WTC11 (cell line): ENCODE data around the gene OR8B12. TPM values are rescaled to one million over a fixed set of nuclear protein-coding genes. Genes with fewer than 3 reads are reported as not detected.

Source experiments
- ATAC-seq: fragments of 200-7000 bp; cut with Tn5 transposase; 2 replicates; pipeline ENCODE4 v1.10.0; 2021; ENCODE audit warnings: mild to moderate bottlenecking, moderate library complexity
- CTCF ChIA-PET: fragments of 300-600 bp; sonication (Branson Sonifier 250); formaldehyde crosslinking; loops from one replicate; lab custom pipeline; 2021; ENCODE audit warnings: antibody characterized with exemption; lab: Charles Lee
- POLR2A ChIA-PET: fragments of 350-600 bp; sonication (Branson Sonifier 250); formaldehyde crosslinking; loops from one replicate; lab custom pipeline; 2021; ENCODE audit warnings: antibody characterized with exemption; lab: Charles Lee
- DNase-seq: peaks from one replicate; pipeline ENCODE4 v3.0.0; 2021; ENCODE audit warnings: low spot score
- H3K27ac Mint-ChIP-seq: 2 replicates; pipeline ENCODE4 v1.8.0; 2021; ENCODE audit warnings: mixed read lengths
- H3K27me3 Mint-ChIP-seq: 2 replicates; pipeline ENCODE4 v1.8.0; 2021; ENCODE audit warnings: low read depth, mild to moderate bottlenecking, moderate library complexity, mixed read lengths
- H3K36me3 Mint-ChIP-seq: 2 replicates; pipeline ENCODE4 v1.8.0; 2021; ENCODE audit warnings: mixed read lengths
- H3K4me1 Mint-ChIP-seq: 2 replicates; pipeline ENCODE4 v1.8.0; 2022; ENCODE audit warnings: mixed read lengths
- H3K4me3 Mint-ChIP-seq: 2 replicates; pipeline ENCODE4 v1.8.0; 2021; ENCODE audit warnings: mild to moderate bottlenecking, moderate library complexity, mixed read lengths
- H3K9me3 Mint-ChIP-seq: 2 replicates; pipeline ENCODE4 v1.8.0; 2021; ENCODE audit warnings: mixed read lengths
- ATF1 ChIP-seq: sonication (generic); formaldehyde crosslinking; IDR thresholded peaks from 2 replicates; pipeline ENCODE4 v1.8.1; 2023; ENCODE audit warnings: mild to moderate bottlenecking, moderate library complexity, missing genetic modification reagents
- ATF2 ChIP-seq: sonication (generic); formaldehyde crosslinking; IDR thresholded peaks from 2 replicates; pipeline ENCODE4 v1.8.1; 2022; ENCODE audit warnings: low read depth, missing genetic modification reagents, borderline replicate concordance
- CBFB ChIP-seq: sonication (generic); formaldehyde crosslinking; IDR thresholded peaks from 2 replicates; pipeline ENCODE4 v1.8.1; 2022; ENCODE audit warnings: mild to moderate bottlenecking, low read depth, missing genetic modification reagents
- CREM ChIP-seq: sonication (generic); formaldehyde crosslinking; IDR thresholded peaks from 2 replicates; pipeline ENCODE4 v1.8.1; 2022; ENCODE audit warnings: mild to moderate bottlenecking, missing genetic modification reagents, moderate library complexity
- E2F5 ChIP-seq: sonication (generic); formaldehyde crosslinking; IDR thresholded peaks from 2 replicates; pipeline ENCODE4 v1.8.1; 2022; ENCODE audit warnings: mild to moderate bottlenecking, moderate library complexity, missing genetic modification reagents
- ELF4 ChIP-seq: sonication (generic); formaldehyde crosslinking; IDR thresholded peaks from 2 replicates; pipeline ENCODE4 v1.8.1; 2022; ENCODE audit warnings: low read depth, mild to moderate bottlenecking, moderate library complexity, missing genetic modification reagents
- FOXK1 ChIP-seq: sonication (generic); formaldehyde crosslinking; IDR thresholded peaks from 2 replicates; pipeline ENCODE4 v1.8.0; 2022; ENCODE audit warnings: mild to moderate bottlenecking, moderate library complexity, missing genetic modification reagents
- FOXP1 ChIP-seq: sonication (generic); formaldehyde crosslinking; IDR thresholded peaks from 2 replicates; pipeline ENCODE4 v1.8.0; 2022; ENCODE audit warnings: missing genetic modification reagents, mild to moderate bottlenecking, moderate library complexity, borderline replicate concordance
- GTF2I ChIP-seq: fragments of 250-450 bp; sonication (Bioruptor Pico); conservative IDR thresholded peaks from 2 replicates; pipeline ENCODE4 v1.4.0; 2021; ENCODE audit warnings: mild to moderate bottlenecking
- JUN ChIP-seq: sonication (generic); formaldehyde crosslinking; IDR thresholded peaks from 2 replicates; pipeline ENCODE4 v1.8.0; 2023; ENCODE audit warnings: mild to moderate bottlenecking, missing genetic modification reagents
- MYBL2 ChIP-seq: sonication (generic); formaldehyde crosslinking; IDR thresholded peaks from 2 replicates; pipeline ENCODE4 v1.8.1; 2023; ENCODE audit warnings: mild to moderate bottlenecking, moderate library complexity, missing genetic modification reagents
- NFYB ChIP-seq: sonication (generic); formaldehyde crosslinking; conservative IDR thresholded peaks from 2 replicates; pipeline ENCODE4 v1.8.0; 2022; ENCODE audit warnings: low read depth, missing genetic modification reagents
- NR1H2 ChIP-seq: sonication (generic); formaldehyde crosslinking; IDR thresholded peaks from 2 replicates; pipeline ENCODE4 v1.9.0; 2021; ENCODE audit warnings: mild to moderate bottlenecking, moderate library complexity, missing genetic modification reagents
- OVOL2 ChIP-seq: fragments of 250-450 bp; sonication (Bioruptor Pico); IDR thresholded peaks from 2 replicates; pipeline ENCODE4 v1.9.0; 2021; ENCODE audit warnings: mild to moderate bottlenecking, borderline replicate concordance
- RELA ChIP-seq: sonication (generic); formaldehyde crosslinking; IDR thresholded peaks from 2 replicates; pipeline ENCODE4 v1.8.1; 2022; ENCODE audit warnings: missing genetic modification reagents, mild to moderate bottlenecking, borderline replicate concordance
- SMAD4 ChIP-seq: sonication (generic); formaldehyde crosslinking; IDR thresholded peaks from 2 replicates; pipeline ENCODE4 v1.8.0; 2022; ENCODE audit warnings: mild to moderate bottlenecking, missing genetic modification reagents
- TCF7 ChIP-seq: sonication (generic); formaldehyde crosslinking; IDR thresholded peaks from 2 replicates; pipeline ENCODE4 v1.8.0; 2022; ENCODE audit warnings: mild to moderate bottlenecking, low read depth, missing genetic modification reagents, moderate library complexity
- TEAD4 ChIP-seq: sonication (generic); formaldehyde crosslinking; IDR thresholded peaks from 2 replicates; pipeline ENCODE4 v1.8.0; 2022; ENCODE audit warnings: mild to moderate bottlenecking, missing genetic modification reagents
- USF2 ChIP-seq: sonication (generic); formaldehyde crosslinking; IDR thresholded peaks from 2 replicates; pipeline ENCODE4 v1.8.1; 2023; ENCODE audit warnings: mild to moderate bottlenecking, missing genetic modification reagents, moderate library complexity
- ZMAT4 ChIP-seq: fragments of 250-450 bp; sonication (Bioruptor Pico); IDR thresholded peaks from 2 replicates; pipeline ENCODE4 v1.9.0; 2021; ENCODE audit warnings: mild to moderate bottlenecking
- ZNF281 ChIP-seq: sonication (generic); formaldehyde crosslinking; IDR thresholded peaks from 2 replicates; pipeline ENCODE4 v1.8.0; 2023; ENCODE audit warnings: mild to moderate bottlenecking, missing genetic modification reagents
- ZNF317 ChIP-seq: sonication (generic); formaldehyde crosslinking; IDR thresholded peaks from 2 replicates; pipeline ENCODE4 v1.8.1; 2023; ENCODE audit warnings: low read depth, mild to moderate bottlenecking, moderate library complexity, missing genetic modification reagents, borderline replicate concordance
- ZNF532 ChIP-seq: fragments of 250-450 bp; sonication (Bioruptor Pico); IDR thresholded peaks from 2 replicates; pipeline ENCODE4 v1.9.0; 2021; ENCODE audit warnings: mild to moderate bottlenecking, borderline replicate concordance
- total RNA-seq: library from RNA; stranded (reverse); gene quantifications from 3 replicates; pipeline ENCODE4 v1.2.3, GENCODE V29; 2021
- TF ChIP-seq, protein P1 (sequence below): fragments of 250-450 bp; sonication (Bioruptor Pico); conservative IDR thresholded peaks from 2 replicates; pipeline ENCODE4 v1.9.0; 2021; ENCODE audit warnings: mild to moderate bottlenecking

OR8B12 gene
- total RNA-seq, 1 experiment from 2014 or later = not detected

DNA sequence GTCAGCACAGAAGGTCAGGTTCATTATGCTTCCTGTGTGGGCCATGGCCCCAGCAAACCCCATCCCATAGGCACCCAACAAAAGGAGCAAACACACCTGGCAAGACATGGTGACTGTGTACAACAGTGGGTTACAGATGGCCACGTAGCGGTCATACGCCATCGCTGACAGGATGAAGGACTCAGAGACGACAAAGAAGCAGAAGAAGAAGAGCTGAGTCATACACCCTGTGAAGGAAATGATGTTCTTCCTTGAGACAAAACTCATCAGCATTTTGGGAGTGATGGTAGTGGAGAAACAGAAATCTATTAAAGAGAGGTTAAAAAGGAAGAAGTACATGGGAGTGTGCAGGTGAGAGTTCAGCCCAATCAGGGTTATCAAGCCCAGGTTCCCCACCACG, 309 bp downstream of the OR8B12 start (continued):
- TF ChIP-seq E2F5 (CRISPR knock-in tag) (no peak), NFYB (CRISPR knock-in tag) (no peak), ELF4 (CRISPR knock-in tag) (no peak), SMAD4 (CRISPR knock-in tag) (no peak), RELA (CRISPR knock-in tag) (no peak), FOXK1 (CRISPR knock-in tag) (no peak), TEAD4 (CRISPR knock-in tag) (no peak), USF2 (CRISPR knock-in tag) (no peak), MYBL2 (CRISPR knock-in tag) (no peak), ZNF281 (no peak), ZNF532 (CRISPR knock-in tag) (no peak), ATF2 (no peak)
- TF ChIP-seq, protein P1, sequence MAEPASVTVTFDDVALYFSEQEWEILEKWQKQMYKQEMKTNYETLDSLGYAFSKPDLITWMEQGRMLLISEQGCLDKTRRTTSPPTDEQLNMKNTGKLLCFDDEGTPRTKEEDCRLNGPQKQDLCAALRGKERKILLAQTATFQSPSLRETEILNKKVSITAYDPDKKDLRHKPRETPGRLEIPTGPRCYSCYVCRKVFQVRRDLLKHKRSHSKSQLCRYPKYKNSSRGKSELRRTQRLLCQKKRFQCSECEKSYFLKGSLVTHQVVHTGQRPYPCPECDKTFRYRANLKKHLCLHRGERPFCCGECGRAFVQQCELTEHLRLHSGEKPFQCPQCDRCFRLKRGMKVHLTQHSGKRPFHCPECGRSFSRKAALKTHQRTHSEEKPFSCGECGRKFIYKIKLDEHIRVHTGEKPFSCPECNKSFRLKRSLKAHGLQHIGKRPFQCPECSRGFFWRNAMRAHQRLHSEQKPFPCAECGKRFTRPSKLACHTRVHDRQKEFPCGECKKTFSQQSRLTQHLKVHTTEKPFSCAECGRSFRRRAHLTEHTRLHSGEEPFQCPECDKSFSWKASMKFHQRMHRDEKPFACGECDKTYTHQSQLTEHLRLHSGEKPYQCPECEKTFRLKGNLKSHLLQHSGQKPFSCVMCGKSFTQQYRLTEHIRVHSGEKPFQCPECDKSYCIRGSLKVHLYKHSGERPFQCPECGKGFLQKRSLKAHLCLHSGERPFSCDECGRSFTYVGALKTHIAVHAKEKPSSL = no peak

DNA sequence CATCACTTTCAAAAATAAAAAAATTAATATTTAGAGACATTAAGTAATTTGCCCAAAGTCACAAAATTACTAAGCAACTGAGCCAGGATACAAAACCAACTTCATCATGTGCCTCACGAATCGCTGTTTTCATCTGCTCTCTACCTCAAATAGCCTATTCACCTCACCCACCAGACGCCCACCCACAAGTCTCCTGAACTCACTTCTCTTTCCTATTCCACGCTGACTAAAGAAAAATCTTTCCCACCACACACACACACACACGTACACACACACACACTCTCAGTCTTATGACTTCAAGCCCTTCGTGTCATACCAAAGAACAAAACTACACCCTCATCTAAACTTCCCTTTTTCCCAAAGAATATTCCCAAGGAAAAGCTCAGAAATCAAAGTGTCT, 2.2 kb downstream of the OR8B12 start:
- no peaks in the 10 kb centered on the region; the same call in none of the 2 replicates for H3K27me3 Mint-ChIP-seq
- POLR2A ChIA-PET = no interaction called here
- no peaks in the 10 kb centered on the region for H3K36me3 Mint-ChIP-seq
- no peak for TF ChIP-seq OVOL2 (CRISPR knock-in tag)
- TF ChIP-seq JUN (CRISPR knock-in tag) = no peak
- no peak for TF ChIP-seq ZMAT4
- no peak for TF ChIP-seq RELA (CRISPR knock-in tag)
- TF ChIP-seq NR1H2 (CRISPR knock-in tag) = no peak
- TF ChIP-seq ATF1 = no peak
- TF ChIP-seq CREM (CRISPR knock-in tag) = no peak
- TF ChIP-seq ZNF317 (CRISPR knock-in tag) = no peak
- TF ChIP-seq TCF7 (CRISPR knock-in tag) = no peak
- no peak for TF ChIP-seq GTF2I (CRISPR knock-in tag)
- no peak for TF ChIP-seq FOXP1 (CRISPR knock-in tag)
- no peak for TF ChIP-seq CBFB (CRISPR knock-in tag)
- TF ChIP-seq, all 79 proteins: peak for 0
- Mint-ChIP-seq H3K27ac (no peak overlapping the region), H3K4me1 (peaks cover 14% of the 10 kb centered on the region), H3K9me3 (no peaks in the 10 kb centered on the region), H3K4me3 (no peak overlapping the region)
- ATAC-seq (no peak), DNase-seq (no peak)
- CTCF ChIA-PET = no interaction called here
